GM08714 (cell line): ENCODE results near the gene OR5D16.
"Not testable (repeated sequence)": the region's sequence is repeated elsewhere in the genome, so short reads cannot be mapped to it uniquely, and the experiment has no call there.

Experiments used
- H3K4me3 ChIP-seq: fragments of 200-500 bp; sonication (Bioruptor generic); 2 replicates; pipeline ENCODE4 v1.5.1; 2014; ENCODE audit warnings: mild to moderate bottlenecking, low read length, inconsistent platforms
- ZNF274 ChIP-seq: IDR thresholded peaks from 2 replicates; pipeline ENCODE4 v1.6.1; 2012; ENCODE audit warnings: mild to moderate bottlenecking, low read depth, low read length

The OR5D16 gene

DNA sequence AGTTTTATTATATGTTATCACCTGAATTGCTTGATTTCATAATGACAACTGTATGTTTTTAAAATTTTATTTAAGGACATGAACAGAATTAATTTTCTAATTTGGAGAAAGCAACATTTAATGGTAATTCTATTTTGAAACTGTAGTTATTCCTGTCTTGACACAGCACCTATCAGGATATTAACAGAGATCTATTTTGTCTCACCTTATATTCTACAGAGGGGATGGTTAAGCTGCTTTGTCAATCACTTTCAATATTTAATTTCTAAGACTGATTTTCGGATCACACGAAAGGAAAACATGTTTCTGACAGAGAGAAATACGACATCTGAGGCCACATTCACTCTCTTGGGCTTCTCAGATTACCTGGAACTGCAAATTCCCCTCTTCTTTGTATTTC, at the start of gene OR5D16:
TSS of gene OR5D16 (plus strand) at position 301 of the 400 bp plus-strand sequence. CDS start at position 301, 0 bp downstream.
- no peak for TF ChIP-seq ZNF274
- no peak within 1 kb of the TSS for H3K4me3 ChIP-seq

DNA sequence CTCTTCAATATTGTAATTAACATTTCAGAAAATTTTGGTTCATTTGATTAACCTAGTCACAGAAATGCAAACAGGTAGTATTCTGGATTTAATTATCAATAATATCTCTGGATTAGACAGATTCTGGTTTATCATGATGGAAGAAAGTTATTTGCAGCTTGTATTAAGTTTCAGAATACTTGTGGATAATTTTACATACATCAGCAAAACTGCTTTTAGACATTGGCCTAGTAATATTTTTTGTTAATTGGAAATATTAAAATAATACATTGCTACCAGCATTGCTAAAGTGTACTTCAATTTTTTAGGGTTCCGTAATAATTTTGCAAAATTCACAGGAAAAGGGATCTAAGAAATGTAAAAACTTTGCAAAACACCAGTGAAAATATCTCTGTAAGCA, 46.9 kb upstream of the OR5D16 start:
- no peak for TF ChIP-seq ZNF274
- no peak overlapping the region for H3K4me3 ChIP-seq

DNA sequence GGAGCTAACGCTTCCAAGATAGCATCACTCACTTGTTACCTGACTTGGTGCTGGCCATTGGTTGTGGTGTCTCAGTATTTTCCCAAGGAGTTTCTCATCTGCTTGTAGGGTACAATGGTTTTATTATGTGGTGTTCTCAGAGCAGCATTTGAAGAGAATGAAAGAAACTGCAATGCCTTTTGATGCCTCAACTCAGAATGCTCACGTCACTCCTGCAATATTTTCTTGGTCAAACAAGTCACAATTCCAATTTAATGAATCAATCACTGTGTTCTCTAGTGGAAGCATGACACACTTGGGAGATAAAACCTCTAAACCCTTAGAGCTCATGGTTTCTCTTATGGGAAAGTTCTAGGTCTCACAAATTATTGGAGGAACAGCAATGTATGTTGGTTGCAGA, 45.2 kb upstream of the OR5D16 start:
- no peak overlapping the region for H3K4me3 ChIP-seq
- TF ChIP-seq ZNF274, result no peak

DNA sequence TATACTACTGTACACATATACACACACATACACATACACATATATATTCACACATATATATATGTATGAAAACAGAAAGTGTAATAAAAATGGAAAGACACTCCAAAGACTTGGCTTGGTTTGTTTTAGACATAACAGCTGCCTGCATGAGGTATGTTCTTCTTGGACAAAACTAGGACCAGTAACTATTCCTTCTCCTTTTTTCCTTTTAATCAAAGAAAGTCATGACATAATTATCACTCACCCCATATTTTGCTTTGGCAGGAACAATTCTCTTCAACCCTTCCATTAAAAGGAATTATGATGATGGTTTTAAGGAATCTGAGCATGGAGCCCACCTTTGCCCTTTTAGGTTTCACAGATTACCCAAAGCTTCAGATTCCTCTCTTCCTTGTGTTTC, 43.3 kb upstream of the OR5D16 start, which contains the start of gene OR5D14:
TSS of gene OR5D14 (plus strand) at position 301 of the 400 bp plus-strand sequence. CDS start at position 301, 0 bp downstream.
- H3K4me3 ChIP-seq, result no peak within 1 kb of the TSS
- no peak for TF ChIP-seq ZNF274

DNA sequence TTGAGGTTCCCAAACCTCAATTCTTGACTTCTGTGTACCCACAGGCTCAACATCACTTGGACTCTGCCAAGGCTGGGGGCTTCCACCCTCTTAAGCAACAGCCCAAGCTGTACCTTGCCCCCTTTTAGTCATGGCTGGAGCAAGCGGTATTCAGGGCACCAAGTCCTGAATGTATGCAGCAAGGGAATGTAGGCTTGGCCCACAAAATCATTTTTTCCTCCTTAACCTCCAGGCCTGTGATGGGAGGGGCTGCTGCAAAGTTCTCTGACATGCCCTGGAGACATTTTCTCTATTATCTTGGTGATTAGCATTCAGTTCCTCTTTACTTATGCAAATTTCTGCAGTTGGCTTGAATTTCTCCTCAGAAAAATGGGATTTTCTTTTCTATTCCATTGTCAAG, 32.3 kb upstream of the OR5D16 start:
- TF ChIP-seq ZNF274, result no peak
- H3K4me3 ChIP-seq, result no peak overlapping the region

DNA sequence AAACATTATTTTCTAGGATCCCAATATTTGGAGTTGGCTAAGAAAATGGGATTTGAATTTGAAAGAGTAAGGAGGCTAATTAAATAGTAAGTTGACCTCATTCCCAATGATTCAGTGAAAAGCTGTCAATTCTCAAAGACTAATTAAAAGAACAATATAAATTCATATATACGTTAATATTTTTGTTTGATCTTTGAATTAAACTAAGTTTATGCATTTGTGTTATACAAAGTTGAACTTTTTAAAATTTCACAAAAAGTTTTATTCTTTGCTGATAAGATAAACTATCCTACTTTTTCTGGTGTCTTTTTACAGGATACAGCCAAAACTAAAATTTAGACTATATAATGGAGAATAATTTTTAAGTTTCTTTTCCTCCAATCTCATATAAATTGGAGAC, 27.5 kb upstream of the OR5D16 start, which contains the start of gene OR5L1:
TSS of gene OR5L1 (plus strand) at position 301 of the 400 bp plus-strand sequence. CDS start 100 bp downstream, outside the sequence.
- no peak for TF ChIP-seq ZNF274
- no peak within 1 kb of the TSS for H3K4me3 ChIP-seq

DNA sequence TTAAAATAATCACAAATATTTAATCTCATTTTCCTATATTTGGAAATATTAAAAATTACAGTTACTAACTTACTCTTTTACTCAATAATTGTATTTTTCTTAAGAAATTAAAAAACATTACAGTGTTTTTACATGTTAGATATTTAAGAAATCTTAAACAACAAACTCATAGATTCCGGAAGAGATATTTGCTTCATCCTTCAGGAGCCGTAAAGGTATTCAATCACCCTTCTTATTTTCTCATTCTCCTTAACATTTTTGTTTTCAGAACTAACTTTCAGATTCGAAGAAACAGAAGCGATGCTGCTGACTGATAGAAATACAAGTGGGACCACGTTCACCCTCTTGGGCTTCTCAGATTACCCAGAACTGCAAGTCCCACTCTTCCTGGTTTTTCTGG, 19.2 kb upstream of the OR5D16 start, which contains the start of gene OR5D18:
TSS of gene OR5D18 (plus strand) at position 301 of the 400 bp plus-strand sequence. CDS start at position 301, 0 bp downstream.
- TF ChIP-seq ZNF274, result no peak
- H3K4me3 ChIP-seq, result no peak within 1 kb of the TSS

DNA sequence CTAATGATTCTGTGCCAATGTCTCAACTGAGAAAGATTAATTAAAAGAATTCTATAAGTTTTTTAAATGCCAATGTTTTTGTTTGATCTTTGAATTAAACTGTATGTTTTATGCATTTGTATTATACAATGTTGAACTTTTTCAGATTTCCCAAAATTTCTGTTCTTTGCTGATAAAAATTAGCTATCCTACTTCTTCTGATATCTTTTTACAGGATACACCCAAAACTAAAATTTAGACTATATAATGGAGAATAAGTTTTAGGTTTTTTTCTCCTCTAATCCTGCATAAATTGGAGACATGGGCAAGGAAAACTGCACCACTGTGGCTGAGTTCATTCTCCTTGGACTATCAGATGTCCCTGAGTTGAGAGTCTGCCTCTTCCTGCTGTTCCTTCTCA, 11.6 kb upstream of the OR5D16 start, which contains the start of gene OR5L2:
TSS of gene OR5L2 (plus strand) at position 301 of the 400 bp plus-strand sequence. CDS start at position 301, 0 bp downstream.
- TF ChIP-seq ZNF274, result no peak
- H3K4me3 ChIP-seq, result no peak within 1 kb of the TSS

DNA sequence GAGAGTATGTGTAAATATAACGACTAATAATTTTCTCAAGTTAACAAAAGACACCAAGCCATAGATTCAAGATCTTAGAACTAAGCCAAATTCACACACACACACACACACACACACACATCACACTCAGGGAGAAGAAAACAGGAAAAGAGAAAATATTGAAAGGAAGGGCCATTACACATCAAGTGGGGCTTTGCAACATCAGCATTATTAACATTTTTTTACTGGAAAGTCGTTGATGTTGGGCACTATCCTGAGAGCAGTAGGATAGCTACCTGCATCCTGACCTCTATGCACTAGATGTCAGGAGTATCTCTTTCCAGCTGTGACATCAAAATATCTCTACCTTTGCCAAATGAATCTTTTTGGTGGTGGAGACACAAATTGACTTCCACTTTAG, 8.9 kb downstream of the OR5D16 start:
- TF ChIP-seq ZNF274, result no peak

DNA sequence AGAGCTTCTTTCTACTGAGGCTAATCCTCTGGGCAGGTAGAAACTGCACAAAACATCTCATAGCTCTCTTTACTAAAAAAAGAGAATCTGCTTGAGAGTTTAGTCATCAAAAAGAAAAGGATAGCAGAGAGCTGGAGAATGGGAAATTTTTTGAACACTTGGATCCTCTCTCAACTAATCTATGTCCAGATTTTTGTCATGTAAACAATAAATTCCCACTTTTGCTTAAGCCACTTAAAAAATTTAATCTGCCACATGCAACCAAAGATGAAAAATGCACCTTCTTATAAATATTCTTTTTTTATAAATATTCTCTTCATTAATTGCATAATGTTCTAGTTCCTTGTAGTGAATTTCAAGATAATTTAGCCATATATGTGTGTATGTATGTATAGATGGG, 10.5 kb downstream of the OR5D16 start:
- TF ChIP-seq ZNF274, result no peak
- H3K4me3 ChIP-seq, result no peak overlapping the region

More for the DNA sequence above, 8.9 kb downstream of the OR5D16 start:
- no peak overlapping the region for H3K4me3 ChIP-seq

DNA sequence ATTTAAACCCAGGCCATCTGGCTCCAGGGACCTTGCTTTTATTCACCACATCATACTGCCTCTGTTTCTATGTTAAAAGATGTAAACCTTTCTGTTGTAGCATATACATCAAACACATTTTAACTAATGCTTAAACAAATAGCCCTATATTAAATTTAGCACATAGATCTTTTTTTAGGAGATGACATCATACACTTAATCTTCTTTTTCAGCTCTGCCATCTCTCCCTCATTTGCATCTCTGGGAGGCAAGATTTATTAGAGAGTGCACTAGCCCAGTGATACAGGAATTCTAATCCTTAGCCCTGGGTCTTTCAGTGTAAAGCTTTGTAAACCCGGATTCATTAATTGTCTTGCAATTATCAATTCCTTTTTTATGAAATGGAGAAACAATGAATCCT, 13.6 kb downstream of the OR5D16 start:
- H3K4me3 ChIP-seq, result no peak overlapping the region
- no peak for TF ChIP-seq ZNF274

DNA sequence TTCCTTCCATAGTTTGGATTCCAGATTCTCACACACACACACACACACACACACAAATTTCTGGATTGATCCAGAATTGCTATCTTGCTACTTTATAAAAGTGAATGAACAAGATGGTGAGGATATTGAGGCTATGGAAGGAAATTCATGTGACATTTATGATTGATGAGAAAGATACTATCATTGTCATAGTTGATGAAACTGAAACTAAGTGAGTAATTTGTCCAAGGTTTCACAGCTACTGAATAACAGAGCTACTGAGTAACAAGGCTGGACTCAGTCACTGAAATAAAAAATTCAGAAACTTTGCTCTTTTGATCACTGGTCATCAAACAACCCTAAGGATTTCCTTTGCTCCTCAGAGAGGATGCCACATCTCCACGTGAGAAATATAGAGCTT, 16.2 kb downstream of the OR5D16 start:
- no peak overlapping the region for H3K4me3 ChIP-seq
- TF ChIP-seq ZNF274, result no peak

DNA sequence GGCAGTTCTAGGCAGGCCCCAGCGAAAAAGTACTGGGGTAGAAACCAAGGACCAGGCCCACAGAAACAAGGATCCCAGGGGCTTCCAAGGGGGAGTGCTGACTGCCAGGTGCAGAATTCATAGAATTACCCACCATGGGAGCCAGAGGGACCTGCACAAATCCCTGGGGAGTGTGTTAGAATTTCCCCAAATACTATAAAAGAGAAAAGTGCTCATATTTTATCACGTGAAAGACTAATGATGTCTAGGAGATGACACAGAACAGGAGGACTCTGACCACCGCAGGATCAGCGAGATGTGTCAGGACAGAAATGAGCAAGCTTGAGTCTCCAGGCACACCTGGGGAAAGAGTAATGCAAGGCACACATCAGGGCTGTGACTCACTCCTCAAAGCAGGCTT, 28.8 kb downstream of the OR5D16 start:
- H3K4me3 ChIP-seq, result not testable (repeated sequence)

DNA sequence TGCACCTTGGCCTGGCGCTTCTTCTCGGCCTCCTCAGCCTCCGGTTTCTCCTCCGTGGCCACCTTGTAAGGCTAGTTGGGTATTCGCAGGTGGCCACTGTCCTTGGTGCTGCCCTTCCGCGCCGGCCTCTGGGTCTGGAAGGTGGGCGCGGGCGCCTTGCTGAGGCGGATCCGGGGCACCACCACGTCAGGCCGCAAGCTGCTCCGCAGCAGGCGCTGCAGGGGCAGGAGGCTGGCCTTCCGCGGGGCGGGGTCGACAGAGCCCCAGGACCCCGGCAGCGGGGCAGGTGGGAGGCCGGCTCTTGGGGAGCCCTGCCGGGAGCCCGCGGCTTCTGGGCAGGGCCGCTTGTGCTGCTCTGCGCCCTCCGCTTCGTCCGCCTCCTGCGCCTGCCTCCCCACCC, 34.2 kb downstream of the OR5D16 start:
- H3K4me3 ChIP-seq, result not testable (repeated sequence)

DNA sequence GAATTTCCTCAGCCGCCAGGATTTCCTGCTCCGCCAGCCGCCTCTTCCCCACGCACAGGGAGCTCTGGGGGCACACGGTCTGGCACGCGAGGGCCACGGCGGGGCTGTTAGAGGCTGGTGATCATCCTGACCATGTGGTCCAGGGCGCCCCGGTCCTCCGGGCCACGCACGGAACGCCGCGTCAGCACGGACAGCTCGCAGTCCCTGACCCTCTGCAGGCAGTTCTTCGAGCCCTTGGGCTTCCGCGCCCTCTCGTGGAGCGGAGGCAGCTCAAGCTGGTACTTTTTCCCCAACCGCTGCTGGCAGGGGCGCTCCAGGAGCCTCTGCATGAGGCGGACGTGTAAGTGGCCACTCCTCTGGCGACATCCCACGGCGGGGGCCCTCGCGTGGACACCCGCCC, 34.6 kb downstream of the OR5D16 start:
- H3K4me3 ChIP-seq, result not testable (repeated sequence)

DNA sequence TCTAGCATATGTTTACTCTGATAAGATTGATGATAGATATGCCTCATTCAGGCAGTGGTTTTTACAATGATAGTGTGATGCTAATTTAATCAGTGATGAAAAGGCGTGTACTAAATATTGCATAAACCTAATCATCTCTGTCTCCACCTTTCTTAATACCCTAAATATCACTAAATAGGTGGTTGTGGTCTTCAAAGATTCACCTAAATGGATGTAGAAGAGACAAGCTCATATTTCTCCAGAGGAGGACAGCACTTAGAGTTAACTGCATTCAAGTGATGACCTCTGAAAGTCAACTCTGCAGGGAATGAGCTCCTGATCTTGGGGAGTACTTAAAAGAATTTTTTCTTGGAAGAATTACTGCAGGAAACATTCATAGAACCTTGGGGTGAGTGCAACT, 44.4 kb downstream of the OR5D16 start, which contains the start of gene TRIM51:
TSS of gene TRIM51 (plus strand) at position 301 of the 400 bp plus-strand sequence. CDS start 2,132 bp downstream, outside the sequence.
- not testable (repeated sequence) for H3K4me3 ChIP-seq

DNA sequence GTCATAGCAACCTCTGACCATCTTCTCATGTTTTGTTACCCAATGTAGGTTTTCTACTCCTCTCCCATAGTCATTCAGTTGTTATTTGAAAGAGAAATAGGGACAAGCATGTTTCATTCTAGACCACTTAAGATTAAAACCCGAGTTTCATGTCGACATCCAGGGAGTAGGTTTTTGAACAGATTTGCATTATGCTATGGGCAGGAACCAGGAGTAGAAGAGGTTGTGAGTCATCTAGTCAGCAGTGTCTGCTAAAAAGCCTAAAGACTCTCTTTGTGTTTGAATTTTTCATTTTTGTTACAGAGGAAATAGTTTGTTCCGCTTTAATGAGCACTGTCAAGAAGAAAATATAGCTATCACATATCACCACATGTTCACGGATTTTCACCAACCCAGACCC, 46.4 kb downstream of the OR5D16 start:
- H3K4me3 ChIP-seq, result not testable (repeated sequence)

DNA sequence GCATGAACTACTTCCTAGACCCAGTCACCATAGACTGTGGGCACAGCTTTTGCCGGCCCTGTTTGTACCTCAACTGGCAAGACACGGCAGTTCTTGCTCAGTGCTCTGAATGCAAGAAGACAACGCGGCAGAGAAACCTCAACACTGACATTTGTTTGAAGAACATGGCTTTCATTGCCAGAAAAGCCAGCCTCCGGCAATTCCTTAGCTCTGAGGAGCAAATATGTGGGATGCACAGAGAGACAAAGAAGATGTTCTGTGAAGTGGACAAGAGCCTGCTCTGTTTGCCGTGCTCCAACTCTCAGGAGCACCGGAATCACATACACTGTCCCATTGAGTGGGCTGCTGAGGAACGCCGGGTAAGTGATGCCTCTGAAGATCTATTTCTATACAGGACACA, 46.9 kb downstream of the OR5D16 start:
- H3K4me3 ChIP-seq, result not testable (repeated sequence)
